Central memory CD8-positive, alpha-beta T cell (primary cell): ENCODE measurements around the gene ATP2C1.
"Not testable (repeated sequence)": the region's sequence is repeated elsewhere in the genome, so short reads cannot be mapped to it uniquely, and the experiment has no call there.

Experiments used
- ATAC-seq: fragments of 150-1000 bp; cut with Tn5 transposase; replicated peaks from 2 replicates; pipeline ENCODE4 v1.10.0; 2022; ENCODE audit warnings: mild to moderate bottlenecking, moderate FRiP score, moderate number of reproducible peaks; ENCODE audit not compliant: poor library complexity, severe bottlenecking; ENCODE audit errors: extremely low read depth
- DNase-seq, 2 donors: peaks; one replicate each; pipeline ENCODE4 v3.0.0; 2021; ENCODE audit warnings: low spot score in 2 of 2
- H3K27ac Mint-ChIP-seq: one replicate; pipeline ENCODE4 v1.8.0; 2022; ENCODE audit warnings: low read depth, mild to moderate bottlenecking, moderate library complexity, mixed read lengths
- H3K27me3 Mint-ChIP-seq: one replicate; pipeline ENCODE4 v1.8.0; 2022; ENCODE audit warnings: mixed read lengths
- H3K36me3 Mint-ChIP-seq: one replicate; pipeline ENCODE4 v1.8.0; 2022; ENCODE audit warnings: mild to moderate bottlenecking, moderate library complexity, mixed read lengths; ENCODE audit not compliant: insufficient read depth
- H3K4me1 Mint-ChIP-seq: one replicate; pipeline ENCODE4 v1.8.0; 2022; ENCODE audit warnings: mixed read lengths
- H3K4me3 Mint-ChIP-seq: one replicate; pipeline ENCODE4 v1.8.0; 2022; ENCODE audit warnings: mild to moderate bottlenecking, moderate library complexity, mixed read lengths
- H3K9me3 Mint-ChIP-seq: one replicate; pipeline ENCODE4 v1.8.0; 2022; ENCODE audit warnings: mixed read lengths

Gene ATP2C1, protein sequence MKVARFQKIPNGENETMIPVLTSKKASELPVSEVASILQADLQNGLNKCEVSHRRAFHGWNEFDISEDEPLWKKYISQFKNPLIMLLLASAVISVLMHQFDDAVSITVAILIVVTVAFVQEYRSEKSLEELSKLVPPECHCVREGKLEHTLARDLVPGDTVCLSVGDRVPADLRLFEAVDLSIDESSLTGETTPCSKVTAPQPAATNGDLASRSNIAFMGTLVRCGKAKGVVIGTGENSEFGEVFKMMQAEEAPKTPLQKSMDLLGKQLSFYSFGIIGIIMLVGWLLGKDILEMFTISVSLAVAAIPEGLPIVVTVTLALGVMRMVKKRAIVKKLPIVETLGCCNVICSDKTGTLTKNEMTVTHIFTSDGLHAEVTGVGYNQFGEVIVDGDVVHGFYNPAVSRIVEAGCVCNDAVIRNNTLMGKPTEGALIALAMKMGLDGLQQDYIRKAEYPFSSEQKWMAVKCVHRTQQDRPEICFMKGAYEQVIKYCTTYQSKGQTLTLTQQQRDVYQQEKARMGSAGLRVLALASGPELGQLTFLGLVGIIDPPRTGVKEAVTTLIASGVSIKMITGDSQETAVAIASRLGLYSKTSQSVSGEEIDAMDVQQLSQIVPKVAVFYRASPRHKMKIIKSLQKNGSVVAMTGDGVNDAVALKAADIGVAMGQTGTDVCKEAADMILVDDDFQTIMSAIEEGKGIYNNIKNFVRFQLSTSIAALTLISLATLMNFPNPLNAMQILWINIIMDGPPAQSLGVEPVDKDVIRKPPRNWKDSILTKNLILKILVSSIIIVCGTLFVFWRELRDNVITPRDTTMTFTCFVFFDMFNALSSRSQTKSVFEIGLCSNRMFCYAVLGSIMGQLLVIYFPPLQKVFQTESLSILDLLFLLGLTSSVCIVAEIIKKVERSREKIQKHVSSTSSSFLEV

DNA sequence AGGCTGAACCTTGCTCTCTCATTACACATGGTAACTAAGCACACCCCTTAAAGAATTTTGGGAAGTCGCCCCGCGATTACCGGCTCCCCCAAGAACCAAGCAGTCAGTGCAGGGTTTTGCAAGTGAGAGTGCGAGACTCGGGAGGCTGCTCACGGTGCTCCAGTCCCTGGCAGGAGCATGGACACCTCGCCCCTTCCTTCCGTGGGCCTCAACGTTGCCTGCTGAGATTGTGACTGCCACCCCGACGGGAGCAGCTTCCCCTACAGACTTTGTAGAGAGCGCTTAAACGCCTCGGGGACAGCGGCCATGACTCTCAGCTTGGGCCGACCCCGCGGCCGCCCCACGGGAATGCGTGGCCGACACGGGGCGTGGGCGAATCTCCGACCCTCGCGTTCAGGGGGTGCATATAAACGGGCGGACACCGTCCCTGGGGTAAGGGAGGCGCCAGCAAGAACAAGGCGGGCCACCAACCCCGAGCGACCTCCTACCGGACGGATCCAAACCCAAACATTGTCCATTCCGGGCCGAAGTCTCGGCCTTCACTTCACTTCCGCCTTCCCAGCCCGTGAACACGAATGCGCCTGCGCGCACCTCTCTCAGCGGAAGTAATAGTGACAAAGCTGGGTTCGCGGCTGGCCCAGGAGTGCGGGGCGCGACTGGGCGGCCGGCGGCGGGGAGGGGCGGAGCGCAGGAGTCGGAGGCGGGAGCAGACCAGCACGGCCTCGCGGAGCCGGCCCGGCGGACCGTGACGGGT, at the start of gene ATP2C1:
Gene ATP2C1 (plus strand): TSS at position 709 of the 754 bp plus-strand sequence. CDS start 686 bp downstream, outside the sequence.
- H3K36me3 Mint-ChIP-seq = peaks cover 12% of the 10 kb centered on the region
- H3K9me3 Mint-ChIP-seq = no peaks in the 10 kb centered on the region
- DNase-seq (peak; percentile 80 to 81), ATAC-seq (peak; percentile 81)
- H3K4me3 Mint-ChIP-seq = peak within 1 kb of the TSS; percentile 93
- H3K27me3 Mint-ChIP-seq = no peaks in the 10 kb centered on the region
- H3K4me1 Mint-ChIP-seq = peaks cover 39% of the 10 kb centered on the region
- peak within 1 kb of the TSS; percentile 97 for H3K27ac Mint-ChIP-seq

DNA sequence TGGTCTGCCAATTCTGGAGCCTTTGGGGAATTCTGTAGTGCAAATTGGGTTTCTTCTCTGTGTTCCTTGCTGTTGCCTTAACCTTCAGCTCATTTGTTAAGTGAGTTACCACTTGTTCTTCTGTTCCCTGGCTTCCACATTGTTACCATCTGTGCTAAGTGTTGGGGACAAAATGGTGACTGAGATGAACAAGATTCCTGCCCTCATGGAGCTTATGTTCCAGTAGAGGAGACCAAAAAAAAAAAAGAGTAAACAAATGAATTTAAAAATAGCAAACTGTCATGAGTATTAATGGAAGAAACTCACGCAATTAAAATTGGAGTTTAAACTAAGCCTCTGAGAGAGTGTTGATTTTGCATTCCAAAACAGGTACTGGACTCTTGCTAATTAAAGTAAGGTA, 49.4 kb upstream of the ATP2C1 start:
- no peaks in the 10 kb centered on the region for H3K4me1 Mint-ChIP-seq
- no peak overlapping the region for H3K27ac Mint-ChIP-seq
- no peaks in the 10 kb centered on the region for H3K36me3 Mint-ChIP-seq
- H3K4me3 Mint-ChIP-seq = no peak overlapping the region
- DNase-seq = no peak
- H3K27me3 Mint-ChIP-seq = no peaks in the 10 kb centered on the region
- no peaks in the 10 kb centered on the region for H3K9me3 Mint-ChIP-seq
- ATAC-seq = no peak

DNA sequence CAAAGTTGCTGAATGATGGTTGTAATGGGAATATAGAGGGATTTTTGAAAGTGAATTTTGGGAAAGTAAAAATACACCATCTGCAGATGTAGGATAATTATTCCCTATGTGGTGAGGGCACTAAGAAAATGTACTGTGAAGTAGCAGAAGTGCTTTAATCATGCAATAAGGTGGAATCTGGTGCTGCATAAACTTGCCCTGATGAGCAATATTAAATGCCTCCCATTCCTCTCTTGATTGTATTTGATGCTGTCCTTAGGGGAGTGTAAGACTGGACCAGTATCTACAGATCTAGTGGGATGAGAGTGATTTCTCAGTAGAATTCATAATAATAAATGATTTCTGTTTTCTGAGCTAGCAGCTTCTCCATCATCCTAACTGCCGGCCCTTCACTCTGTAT, 47.7 kb upstream of the ATP2C1 start:
- Mint-ChIP-seq H3K9me3 (no peaks in the 10 kb centered on the region), H3K27ac (no peak overlapping the region), H3K4me3 (no peak overlapping the region), H3K4me1 (peaks cover 13% of the 10 kb centered on the region), H3K36me3 (no peaks in the 10 kb centered on the region), H3K27me3 (no peaks in the 10 kb centered on the region)
- ATAC-seq (no peak), DNase-seq (no peak)

DNA sequence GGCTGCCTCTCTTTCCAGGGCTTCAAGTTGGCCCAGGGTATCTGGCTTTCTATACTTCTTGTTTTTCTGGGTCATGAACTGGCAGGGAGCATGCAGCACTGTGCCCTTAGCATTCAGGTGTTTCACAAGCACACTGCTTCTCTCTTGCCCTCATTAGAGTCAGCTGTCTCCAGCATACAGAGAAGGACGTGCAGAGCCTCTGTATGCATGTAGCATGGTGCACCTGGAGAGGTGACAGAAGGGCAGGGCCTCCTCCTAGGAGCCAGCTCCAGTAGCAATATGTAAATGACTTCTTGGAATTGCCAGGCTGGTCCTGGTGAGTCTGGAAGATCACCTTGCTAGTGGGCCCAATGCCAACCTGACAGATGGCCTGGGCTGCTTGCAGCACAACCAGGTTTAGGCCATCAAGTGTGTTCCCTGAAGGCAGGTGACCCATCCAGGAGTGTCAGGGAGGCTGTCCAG, 44.8 kb upstream of the ATP2C1 start:
- Mint-ChIP-seq H3K4me1 (peaks cover 13% of the 10 kb centered on the region), H3K36me3 (no peaks in the 10 kb centered on the region), H3K27me3 (no peaks in the 10 kb centered on the region), H3K9me3 (no peaks in the 10 kb centered on the region), H3K4me3 (no peak overlapping the region), H3K27ac (no peak overlapping the region)
- ATAC-seq (no peak), DNase-seq (no peak)

DNA sequence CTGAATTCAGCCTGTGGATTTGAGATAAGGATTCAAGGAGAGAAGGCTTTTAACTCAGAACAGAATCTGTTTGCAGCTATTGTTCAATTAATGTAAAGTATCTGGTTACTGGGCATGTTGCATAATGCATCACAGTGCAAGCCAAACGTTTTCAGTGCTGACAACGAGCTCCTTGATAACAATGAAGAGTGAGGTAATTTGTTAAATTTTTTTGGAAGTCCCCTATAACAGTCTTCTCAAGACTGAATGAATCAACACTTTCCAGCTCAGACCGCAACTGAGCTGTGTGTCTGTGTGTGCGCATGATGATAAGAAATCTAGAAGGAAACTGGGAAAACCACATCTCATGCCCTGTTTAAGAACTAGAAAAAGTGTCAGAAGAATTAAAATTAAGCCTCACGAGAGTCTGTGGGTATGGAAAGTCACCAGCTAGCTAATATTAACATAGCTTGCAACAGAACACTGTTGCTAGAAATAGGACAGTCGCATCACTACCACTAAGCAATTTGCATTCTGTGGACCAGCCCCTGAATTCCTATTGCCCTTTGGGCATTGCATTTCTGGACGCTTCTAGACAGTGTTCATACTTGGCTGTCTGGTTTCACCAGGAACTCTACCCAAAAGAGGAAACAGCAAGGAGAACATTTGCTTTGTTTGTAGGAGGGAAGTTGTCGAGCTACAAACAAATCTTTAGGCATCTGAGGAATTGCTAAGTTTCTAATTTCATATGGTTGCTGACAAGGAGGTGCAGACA, 43.7 kb upstream of the ATP2C1 start:
- no peaks in the 10 kb centered on the region for H3K36me3 Mint-ChIP-seq
- H3K9me3 Mint-ChIP-seq = no peaks in the 10 kb centered on the region
- peak overlapping the region; percentile 20 for H3K4me3 Mint-ChIP-seq
- peak; percentile 79 for ATAC-seq
- peak overlapping the region; percentile 63 for H3K27ac Mint-ChIP-seq
- H3K27me3 Mint-ChIP-seq = no peaks in the 10 kb centered on the region
- H3K4me1 Mint-ChIP-seq = peaks cover 13% of the 10 kb centered on the region
- DNase-seq = no peak

DNA sequence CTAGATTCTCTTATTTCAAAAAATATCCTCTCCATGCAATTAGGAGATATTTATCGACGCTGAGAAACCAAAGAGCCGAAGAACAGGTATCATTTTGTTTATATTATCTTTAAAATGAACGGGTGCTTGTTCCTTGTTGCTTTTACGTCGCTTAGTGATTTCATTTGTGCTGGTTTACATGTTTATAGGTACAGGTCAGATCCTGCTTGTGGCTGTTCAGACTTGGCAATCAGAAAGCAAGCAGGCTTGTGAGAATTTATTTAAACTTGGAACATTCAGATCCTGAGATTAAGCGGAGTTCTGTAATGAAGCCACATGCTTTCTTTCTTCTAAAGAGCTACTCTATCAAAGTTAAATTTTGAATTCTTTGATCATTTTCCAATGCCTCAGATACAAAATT, 43.0 kb upstream of the ATP2C1 start:
- Mint-ChIP-seq H3K9me3 (no peaks in the 10 kb centered on the region), H3K27ac (peak overlapping the region; percentile 63), H3K4me3 (no peak overlapping the region), H3K27me3 (no peaks in the 10 kb centered on the region), H3K4me1 (peaks cover 13% of the 10 kb centered on the region), H3K36me3 (no peaks in the 10 kb centered on the region)
- DNase-seq (no peak), ATAC-seq (no peak)

DNA sequence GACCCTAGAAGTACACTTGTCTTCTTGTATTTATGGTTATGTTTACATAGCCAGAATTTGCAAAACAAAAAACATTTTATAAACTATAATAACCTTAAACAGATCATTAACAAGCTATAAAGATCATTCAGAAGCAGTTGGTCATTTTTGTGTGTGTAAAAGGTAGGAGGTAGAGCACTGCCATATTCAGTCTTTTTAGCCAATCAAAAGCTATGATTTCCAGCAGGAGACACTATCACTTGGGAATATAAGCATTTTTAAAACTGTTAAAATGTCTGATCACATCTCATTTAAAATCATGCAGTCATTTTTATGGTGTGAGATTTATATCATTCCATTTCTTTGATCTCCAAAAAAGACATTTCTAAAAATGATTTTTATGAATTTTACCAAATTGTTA, 42.6 kb upstream of the ATP2C1 start:
- Mint-ChIP-seq H3K9me3 (no peaks in the 10 kb centered on the region), H3K27ac (peak overlapping the region; percentile 63), H3K4me3 (no peak overlapping the region), H3K4me1 (peaks cover 13% of the 10 kb centered on the region), H3K27me3 (no peaks in the 10 kb centered on the region), H3K36me3 (no peaks in the 10 kb centered on the region)
- DNase-seq = no peak
- no peak for ATAC-seq

DNA sequence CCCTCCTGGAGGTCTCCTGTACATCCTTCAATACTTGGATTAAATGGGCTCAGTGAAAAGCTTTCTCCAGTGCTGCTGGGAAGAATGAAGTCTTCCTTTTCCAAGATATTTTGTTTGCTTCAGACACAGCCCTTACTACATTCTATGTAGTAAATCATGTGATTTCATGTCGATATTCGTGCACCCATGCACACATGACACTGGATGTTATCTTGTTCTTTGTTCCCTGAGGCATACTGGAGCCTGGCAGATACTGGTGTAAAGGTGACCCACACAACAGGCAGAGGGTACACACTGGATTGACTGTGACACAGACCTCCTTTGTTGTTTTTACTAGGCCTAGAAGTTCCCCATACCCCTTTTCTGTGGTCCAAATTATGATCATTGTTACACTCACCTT, 40.3 kb upstream of the ATP2C1 start:
- Mint-ChIP-seq H3K27ac (no peak overlapping the region), H3K36me3 (no peaks in the 10 kb centered on the region), H3K4me3 (no peak overlapping the region), H3K27me3 (peaks cover 21% of the 10 kb centered on the region), H3K9me3 (no peaks in the 10 kb centered on the region), H3K4me1 (peaks cover 13% of the 10 kb centered on the region)
- no peak for ATAC-seq
- DNase-seq = no peak

DNA sequence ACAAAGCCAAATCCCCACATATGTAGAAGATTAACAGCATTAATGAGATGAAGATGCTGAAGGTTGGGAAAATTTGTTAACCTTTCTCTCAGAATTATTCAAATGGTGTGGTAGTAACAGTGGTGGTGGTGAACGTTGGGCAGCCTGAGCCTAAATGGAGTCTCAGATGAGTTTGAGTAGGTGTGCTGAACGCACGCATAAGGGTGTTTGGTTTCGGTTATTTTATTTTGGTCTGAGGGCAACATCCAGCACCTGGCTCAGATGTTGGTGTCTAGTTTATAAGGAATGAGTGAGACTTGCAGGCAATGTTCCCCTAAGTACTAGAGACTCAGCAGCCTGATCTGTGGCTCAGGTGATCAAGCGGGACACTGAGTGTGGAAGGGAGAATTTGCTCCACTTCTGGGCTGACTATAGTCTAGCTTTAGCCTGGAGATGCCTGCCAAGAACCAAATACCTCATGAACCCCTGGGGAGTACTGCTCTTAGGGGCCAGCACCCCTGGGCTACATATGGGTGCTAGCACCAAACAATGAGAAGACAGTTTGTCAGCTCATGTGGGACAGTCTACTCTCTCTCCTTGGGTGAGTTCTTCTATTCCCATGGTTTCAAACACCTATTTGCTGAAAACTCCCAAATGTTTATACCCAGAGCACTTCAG, 39.5 kb upstream of the ATP2C1 start:
- Mint-ChIP-seq H3K36me3 (no peaks in the 10 kb centered on the region), H3K4me3 (no peak overlapping the region), H3K27ac (no peak overlapping the region), H3K4me1 (peaks cover 13% of the 10 kb centered on the region), H3K27me3 (peaks cover 29% of the 10 kb centered on the region), H3K9me3 (no peaks in the 10 kb centered on the region)
- no peak for ATAC-seq
- no peak for DNase-seq

DNA sequence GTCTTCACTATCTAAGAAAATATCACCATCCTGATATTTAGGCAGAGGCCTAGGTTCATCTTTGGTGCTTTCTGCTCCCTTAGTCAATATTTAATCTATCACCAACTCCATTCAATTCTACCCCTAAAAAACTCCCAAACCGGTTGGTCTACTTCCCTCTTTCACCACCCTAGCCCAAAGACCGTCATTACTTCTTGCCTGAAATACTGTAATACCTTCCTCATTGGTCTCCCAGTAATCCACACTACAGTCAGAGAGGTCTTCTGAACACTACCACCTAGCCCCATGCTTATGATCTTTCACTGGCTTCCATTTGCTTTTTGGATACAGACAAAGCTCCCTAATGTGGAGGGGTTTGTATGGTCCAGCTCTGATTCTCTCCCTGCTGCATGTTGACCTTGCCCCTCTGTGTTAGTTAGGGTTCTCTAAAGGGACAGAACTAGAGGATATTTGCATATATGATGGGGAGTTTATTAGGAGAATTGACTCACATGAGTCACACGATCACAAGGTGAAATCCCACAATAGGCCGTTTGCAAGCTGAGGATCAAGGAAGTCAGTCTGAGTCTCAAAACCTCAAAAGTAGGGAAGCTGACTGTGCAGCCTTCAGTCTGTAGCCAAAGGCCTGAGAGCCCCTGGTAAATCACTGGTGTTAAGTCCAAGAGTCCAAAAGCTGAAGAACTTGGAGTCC, 36.4 kb upstream of the ATP2C1 start:
- no peaks in the 10 kb centered on the region for H3K9me3 Mint-ChIP-seq
- H3K27ac Mint-ChIP-seq = no peak overlapping the region
- peaks cover 30% of the 10 kb centered on the region for H3K27me3 Mint-ChIP-seq
- no peak overlapping the region for H3K4me3 Mint-ChIP-seq
- no peaks in the 10 kb centered on the region for H3K4me1 Mint-ChIP-seq
- no peak for DNase-seq
- ATAC-seq = no peak
- no peaks in the 10 kb centered on the region for H3K36me3 Mint-ChIP-seq

DNA sequence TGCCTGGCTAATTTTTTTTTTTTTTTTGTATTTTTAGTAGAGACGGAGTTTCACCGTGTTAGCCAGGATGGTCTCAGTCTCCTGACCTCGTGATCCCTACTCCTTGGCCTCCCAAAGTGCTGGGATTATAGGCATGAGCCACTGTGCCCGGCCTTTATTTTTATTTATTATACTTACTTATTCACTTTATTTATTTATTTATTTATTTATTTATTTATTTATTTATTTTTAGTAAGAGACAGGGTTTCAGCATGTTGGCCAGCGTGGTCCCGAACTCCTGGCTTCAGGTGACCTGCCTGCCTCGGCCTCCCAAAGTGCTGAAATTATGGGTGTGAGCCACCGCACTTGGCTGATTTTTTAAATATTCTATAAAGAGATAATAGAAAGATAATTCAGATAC, 31.8 kb upstream of the ATP2C1 start:
- not testable (repeated sequence) for H3K4me3 Mint-ChIP-seq, H3K9me3 Mint-ChIP-seq, H3K36me3 Mint-ChIP-seq, H3K4me1 Mint-ChIP-seq, DNase-seq, H3K27ac Mint-ChIP-seq, ATAC-seq
- H3K27me3 Mint-ChIP-seq = peaks cover 23% of the 10 kb centered on the region
